PFSK-1 (cell line): ENCODE data around the gene IL12RB1.

ENCODE experiments used
- FOXP2 ChIP-seq: optimal IDR thresholded peaks from 2 replicates; pipeline ENCODE3; 2011; ENCODE audit warnings: borderline replicate concordance, control low read depth, inconsistent platforms; ENCODE audit not compliant: insufficient read depth; ENCODE audit errors: extremely low read length, extremely low read depth
- POLR2AphosphoS5 ChIP-seq: IDR thresholded peaks from 2 replicates; pipeline ENCODE4 v1.6.1; 2012; ENCODE audit warnings: low read depth, mild to moderate bottlenecking, control low read depth, low read length, moderate library complexity
- SIN3A ChIP-seq: IDR thresholded peaks from 2 replicates; pipeline ENCODE4 v1.6.1; 2012; ENCODE audit warnings: mild to moderate bottlenecking, low read length, moderate library complexity, borderline replicate concordance; ENCODE audit not compliant: insufficient read depth
- TAF1 ChIP-seq: IDR thresholded peaks from 2 replicates; pipeline ENCODE4 v1.6.1; 2012; ENCODE audit warnings: low read length, control low read depth, borderline replicate concordance; ENCODE audit not compliant: insufficient read depth
- TF ChIP-seq, protein P1 (sequence below), 2 experiments: IDR thresholded peaks; 2 replicates each; pipeline versions ENCODE4 v1.6.1 to v1.8.0; 2011 to 2012; ENCODE audit warnings: low read depth in 2 of 2, low read length in 2 of 2, control low read depth in 1 of 2, inconsistent platforms in 1 of 2, mild to moderate bottlenecking in 1 of 2, moderate library complexity in 1 of 2; ENCODE audit not compliant: insufficient read depth in 1 of 2

IL12RB1 gene

DNA sequence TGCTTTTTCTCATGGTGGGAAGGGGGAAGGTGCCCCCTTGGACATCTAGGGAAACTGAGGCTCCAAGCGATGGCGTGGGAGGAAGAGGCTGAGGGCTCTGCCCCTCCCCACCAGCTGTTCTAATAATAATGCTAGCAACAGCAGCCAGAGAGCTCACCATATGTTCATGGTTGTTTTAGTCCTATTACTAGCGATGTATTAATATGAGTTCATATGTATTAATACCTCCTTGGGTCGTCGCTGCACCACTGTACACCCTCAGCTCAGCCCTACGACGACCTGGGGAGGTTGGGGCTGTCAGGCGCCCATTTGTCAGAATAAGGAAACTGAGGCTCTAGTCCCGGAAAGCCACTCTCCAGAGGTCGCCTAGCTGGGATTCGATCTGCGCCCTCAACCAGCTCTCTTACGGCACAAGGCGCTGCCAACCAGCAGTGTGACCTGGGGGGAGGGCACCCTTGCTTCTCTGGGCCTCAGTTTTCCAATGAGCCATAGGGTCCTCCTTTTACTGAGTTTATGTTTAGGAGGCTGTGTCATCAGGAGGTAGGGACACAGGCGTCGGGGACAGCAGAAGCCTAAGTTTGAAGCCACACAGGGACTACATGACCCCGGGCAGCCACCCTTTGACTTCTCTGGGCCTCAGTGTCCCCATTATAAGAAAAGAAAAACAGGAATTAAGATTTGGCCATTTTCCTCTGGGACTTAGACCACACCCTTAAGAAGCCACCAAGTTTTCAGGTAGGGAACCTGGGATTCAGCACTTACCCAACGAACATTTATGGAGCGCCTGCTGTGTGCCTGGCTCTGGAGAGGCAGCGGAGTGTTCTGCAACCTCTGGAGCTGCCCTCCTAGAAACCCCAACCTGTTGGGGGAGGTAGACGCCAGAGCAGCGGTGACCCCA, 11.5 kb upstream of the IL12RB1 start:
- TF ChIP-seq FOXP2, result no peak
- TF ChIP-seq, protein P1, sequence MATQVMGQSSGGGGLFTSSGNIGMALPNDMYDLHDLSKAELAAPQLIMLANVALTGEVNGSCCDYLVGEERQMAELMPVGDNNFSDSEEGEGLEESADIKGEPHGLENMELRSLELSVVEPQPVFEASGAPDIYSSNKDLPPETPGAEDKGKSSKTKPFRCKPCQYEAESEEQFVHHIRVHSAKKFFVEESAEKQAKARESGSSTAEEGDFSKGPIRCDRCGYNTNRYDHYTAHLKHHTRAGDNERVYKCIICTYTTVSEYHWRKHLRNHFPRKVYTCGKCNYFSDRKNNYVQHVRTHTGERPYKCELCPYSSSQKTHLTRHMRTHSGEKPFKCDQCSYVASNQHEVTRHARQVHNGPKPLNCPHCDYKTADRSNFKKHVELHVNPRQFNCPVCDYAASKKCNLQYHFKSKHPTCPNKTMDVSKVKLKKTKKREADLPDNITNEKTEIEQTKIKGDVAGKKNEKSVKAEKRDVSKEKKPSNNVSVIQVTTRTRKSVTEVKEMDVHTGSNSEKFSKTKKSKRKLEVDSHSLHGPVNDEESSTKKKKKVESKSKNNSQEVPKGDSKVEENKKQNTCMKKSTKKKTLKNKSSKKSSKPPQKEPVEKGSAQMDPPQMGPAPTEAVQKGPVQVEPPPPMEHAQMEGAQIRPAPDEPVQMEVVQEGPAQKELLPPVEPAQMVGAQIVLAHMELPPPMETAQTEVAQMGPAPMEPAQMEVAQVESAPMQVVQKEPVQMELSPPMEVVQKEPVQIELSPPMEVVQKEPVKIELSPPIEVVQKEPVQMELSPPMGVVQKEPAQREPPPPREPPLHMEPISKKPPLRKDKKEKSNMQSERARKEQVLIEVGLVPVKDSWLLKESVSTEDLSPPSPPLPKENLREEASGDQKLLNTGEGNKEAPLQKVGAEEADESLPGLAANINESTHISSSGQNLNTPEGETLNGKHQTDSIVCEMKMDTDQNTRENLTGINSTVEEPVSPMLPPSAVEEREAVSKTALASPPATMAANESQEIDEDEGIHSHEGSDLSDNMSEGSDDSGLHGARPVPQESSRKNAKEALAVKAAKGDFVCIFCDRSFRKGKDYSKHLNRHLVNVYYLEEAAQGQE (IDR thresholded peaks at IDR 0.05; ENCODE audit: insufficient read depth in 1 of 2, low read depth in 2 of 2, low read length in 2 of 2), result no peak
- TF ChIP-seq SIN3A, result no peak
- no peak for TF ChIP-seq TAF1

DNA sequence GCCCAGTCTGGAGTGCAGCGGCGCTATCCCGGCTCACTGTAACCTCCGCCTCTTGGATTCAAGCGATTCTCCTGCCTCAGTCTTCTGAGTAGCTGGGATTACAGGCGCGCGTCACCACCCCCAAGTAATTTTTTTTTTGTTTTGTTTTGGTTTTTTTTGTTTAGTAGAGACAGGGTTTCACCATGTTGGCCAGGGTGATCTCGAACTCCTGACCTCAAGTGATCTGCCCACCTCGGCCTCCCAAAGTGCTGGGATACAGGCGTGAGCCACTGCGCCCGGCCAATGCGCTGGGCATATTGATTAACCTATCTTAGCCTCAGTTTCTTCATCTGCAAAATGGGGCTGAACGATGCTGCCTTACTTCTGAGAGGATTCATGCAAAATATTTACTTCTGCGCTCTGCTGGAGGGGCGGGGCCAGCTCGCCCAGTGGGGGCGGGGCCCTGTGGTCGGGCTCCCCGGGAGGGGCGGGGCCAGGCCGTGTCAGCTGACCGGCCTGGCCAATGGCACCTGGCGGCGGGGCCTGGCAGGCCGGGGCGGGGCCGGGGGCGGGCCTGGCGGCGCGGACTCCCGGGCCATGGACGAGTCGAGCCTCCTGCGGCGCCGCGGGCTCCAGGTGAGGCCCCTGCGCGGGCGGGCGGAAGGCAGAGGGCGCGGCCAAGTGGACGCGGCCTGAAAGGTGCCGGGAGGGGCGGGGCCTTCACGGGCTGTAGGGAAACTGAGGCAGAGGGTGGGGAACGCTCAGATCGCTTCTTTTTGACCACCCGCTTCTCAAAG, 10.7 kb upstream of the IL12RB1 start, which contains the start of gene MAST3:
TSS of gene MAST3 (plus strand) at position 562 of the 776 bp plus-strand sequence. CDS start at position 577, 15 bp downstream.
- TF ChIP-seq SIN3A (no peak), FOXP2 (no peak), POLR2AphosphoS5 (no peak), TAF1 (no peak)
- TF ChIP-seq, protein P1 (IDR thresholded peaks at IDR 0.05; ENCODE audit: insufficient read depth in 1 of 2, low read depth in 2 of 2, low read length in 2 of 2), result no peak

DNA sequence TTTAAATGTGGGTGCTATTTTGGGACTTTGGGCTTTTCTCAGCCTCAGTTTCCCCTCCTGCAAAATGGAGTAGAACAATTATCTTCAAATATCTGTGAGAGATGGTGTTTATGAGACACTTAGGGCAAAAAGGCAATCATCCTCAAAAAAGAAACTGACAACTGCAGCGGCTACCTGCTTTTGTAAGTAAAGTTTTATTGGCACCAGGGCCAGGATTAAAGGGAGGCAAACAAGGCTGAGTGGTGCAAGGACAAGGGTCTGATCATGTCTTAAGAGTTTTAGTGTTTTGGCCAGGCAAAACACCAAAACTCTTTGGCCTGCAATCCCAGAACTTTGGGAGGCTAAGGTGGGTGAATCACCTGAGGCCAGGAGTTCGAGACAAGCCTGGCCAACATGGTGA, 9.5 kb upstream of the IL12RB1 start:
- TF ChIP-seq SIN3A, result no peak
- no peak for TF ChIP-seq POLR2AphosphoS5
- no peak for TF ChIP-seq TAF1
- TF ChIP-seq, protein P1 (IDR thresholded peaks at IDR 0.05; ENCODE audit: insufficient read depth in 1 of 2, low read depth in 2 of 2, low read length in 2 of 2), result no peak
- no peak for TF ChIP-seq FOXP2

DNA sequence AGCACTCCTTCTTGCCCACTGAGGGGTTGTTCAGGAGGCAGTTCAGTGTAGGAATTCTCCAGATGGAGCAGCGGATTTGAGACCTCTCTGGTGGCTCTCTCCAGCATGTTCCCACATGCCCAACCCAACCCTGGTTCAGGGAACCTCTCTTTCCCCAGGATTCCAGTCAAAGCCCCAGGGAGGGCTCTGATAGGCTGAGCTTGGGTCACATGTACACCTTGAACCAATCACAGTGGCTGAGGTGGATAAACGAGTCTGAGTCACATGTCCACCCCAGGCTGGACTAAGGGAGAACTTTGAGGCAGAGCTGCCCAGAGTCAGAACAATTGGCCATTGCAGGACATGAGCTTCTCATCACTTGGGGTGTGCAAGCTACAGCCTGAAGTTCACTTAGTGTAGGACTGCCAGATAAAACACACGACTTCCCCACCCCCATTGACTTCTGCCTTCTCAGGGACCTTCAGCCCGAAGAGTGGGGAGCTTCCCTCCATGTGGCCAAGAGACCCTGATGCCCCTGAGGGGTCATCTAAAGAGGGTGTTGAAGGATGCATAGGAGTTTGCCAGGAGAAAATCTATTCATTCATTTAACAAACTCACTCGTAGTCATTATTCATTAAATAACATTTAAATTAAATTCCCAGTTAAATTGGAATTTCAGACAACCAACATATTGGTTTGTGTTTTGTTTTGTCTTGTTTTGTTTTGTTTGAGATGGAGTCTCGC, 6.9 kb upstream of the IL12RB1 start:
- TF ChIP-seq FOXP2, result no peak
- TF ChIP-seq, protein P1 (IDR thresholded peaks at IDR 0.05; ENCODE audit: insufficient read depth in 1 of 2, low read depth in 2 of 2, low read length in 2 of 2), result no peak
- TF ChIP-seq SIN3A, result no peak
- no peak for TF ChIP-seq POLR2AphosphoS5
- TF ChIP-seq TAF1, result no peak
